HFFc6 (cell line): ENCODE results near the gene PITX1. TPM values are rescaled to one million over a fixed set of nuclear protein-coding genes. Genes with fewer than 3 reads are reported as not detected.

Source experiments
- DNase-seq: peaks from one replicate; pipeline ENCODE4 v3.0.0-alpha.2; 2018
- H3K27ac Mint-ChIP-seq: 2 replicates; pipeline ENCODE4 v1.8.0; 2020; ENCODE audit warnings: mild to moderate bottlenecking, mixed read lengths
- H3K27me3 Mint-ChIP-seq: 2 replicates; pipeline ENCODE4 v1.8.0; 2021; ENCODE audit warnings: mild to moderate bottlenecking, moderate library complexity, mixed read lengths; ENCODE audit not compliant: insufficient read depth
- H3K36me3 Mint-ChIP-seq: 2 replicates; pipeline ENCODE4 v1.8.0; 2021; ENCODE audit warnings: low read depth, mixed read lengths
- H3K4me1 Mint-ChIP-seq: 2 replicates; pipeline ENCODE4 v1.8.0; 2020; ENCODE audit warnings: low read depth, mixed read lengths
- H3K4me3 Mint-ChIP-seq: 2 replicates; pipeline ENCODE4 v1.8.0; 2020; ENCODE audit warnings: mild to moderate bottlenecking, moderate library complexity, mixed read lengths
- H3K9me3 Mint-ChIP-seq: 2 replicates; pipeline ENCODE4 v1.8.0; 2020; ENCODE audit warnings: mild to moderate bottlenecking, mixed read lengths
- total RNA-seq, 6 experiments: library from RNA; stranded (reverse); fragmentation: NEBNext Ultra II Directional; extraction: Animal tissue kit (Norgen Biotek cat#: 25700); gene quantifications; 2 replicates in 1 of 6; 3 replicates in 5 of 6; pipeline ENCODE4 v1.2.3, GENCODE V29; 2021
- TF ChIP-seq, protein P1 (sequence below): fragments of 200-600 bp; sonication (generic); IDR thresholded peaks from 2 replicates; pipeline ENCODE4 v1.5.0; 2021; ENCODE audit warnings: antibody characterized with exemption, mild to moderate bottlenecking

Gene PITX1
- total RNA-seq, 6 experiments from 2014 or later = 13.4 to 26.0 (median 14.8) TPM

DNA sequence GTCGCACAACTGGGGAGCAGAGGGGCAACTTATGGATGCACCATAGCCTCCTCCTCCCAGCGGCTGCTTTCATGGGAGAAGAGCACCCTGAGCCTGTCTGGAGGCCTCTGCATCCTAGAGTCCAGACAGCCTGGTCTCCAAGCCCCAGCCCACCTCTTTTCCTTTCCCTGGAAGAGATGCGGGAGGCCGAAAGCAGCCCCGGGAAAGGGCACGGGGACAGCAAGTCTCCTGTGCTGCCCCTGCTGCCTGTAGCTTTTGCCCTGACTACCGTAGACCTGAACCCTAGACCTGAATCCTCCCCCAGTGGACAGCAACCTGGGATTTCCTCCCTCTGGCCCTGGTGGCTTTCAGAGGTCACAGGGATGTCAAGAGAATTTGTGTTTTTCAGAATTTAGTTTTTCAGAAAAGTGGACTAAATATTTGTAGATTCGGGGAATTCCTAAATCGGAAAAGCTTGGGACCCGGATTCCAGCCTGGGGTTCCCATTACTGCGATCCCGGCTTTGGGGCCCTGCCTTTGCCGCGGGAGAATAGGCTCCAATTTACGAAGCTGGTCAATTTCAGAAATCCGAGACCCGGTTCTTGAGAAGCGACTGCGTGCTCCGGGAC lies 4.3 kb upstream of the PITX1 start:
- Mint-ChIP-seq H3K9me3 (no peaks in the 10 kb centered on the region), H3K27me3 (peaks cover 22% of the 10 kb centered on the region), H3K36me3 (no peaks in the 10 kb centered on the region), H3K4me1 (peaks cover 6% of the 10 kb centered on the region; the same call in 1 of the 2 replicates), H3K27ac (no peak overlapping the region), H3K4me3 (no peak overlapping the region)
- TF ChIP-seq, protein P1, sequence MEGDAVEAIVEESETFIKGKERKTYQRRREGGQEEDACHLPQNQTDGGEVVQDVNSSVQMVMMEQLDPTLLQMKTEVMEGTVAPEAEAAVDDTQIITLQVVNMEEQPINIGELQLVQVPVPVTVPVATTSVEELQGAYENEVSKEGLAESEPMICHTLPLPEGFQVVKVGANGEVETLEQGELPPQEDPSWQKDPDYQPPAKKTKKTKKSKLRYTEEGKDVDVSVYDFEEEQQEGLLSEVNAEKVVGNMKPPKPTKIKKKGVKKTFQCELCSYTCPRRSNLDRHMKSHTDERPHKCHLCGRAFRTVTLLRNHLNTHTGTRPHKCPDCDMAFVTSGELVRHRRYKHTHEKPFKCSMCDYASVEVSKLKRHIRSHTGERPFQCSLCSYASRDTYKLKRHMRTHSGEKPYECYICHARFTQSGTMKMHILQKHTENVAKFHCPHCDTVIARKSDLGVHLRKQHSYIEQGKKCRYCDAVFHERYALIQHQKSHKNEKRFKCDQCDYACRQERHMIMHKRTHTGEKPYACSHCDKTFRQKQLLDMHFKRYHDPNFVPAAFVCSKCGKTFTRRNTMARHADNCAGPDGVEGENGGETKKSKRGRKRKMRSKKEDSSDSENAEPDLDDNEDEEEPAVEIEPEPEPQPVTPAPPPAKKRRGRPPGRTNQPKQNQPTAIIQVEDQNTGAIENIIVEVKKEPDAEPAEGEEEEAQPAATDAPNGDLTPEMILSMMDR = no peak
- DNase-seq = no peak

DNA sequence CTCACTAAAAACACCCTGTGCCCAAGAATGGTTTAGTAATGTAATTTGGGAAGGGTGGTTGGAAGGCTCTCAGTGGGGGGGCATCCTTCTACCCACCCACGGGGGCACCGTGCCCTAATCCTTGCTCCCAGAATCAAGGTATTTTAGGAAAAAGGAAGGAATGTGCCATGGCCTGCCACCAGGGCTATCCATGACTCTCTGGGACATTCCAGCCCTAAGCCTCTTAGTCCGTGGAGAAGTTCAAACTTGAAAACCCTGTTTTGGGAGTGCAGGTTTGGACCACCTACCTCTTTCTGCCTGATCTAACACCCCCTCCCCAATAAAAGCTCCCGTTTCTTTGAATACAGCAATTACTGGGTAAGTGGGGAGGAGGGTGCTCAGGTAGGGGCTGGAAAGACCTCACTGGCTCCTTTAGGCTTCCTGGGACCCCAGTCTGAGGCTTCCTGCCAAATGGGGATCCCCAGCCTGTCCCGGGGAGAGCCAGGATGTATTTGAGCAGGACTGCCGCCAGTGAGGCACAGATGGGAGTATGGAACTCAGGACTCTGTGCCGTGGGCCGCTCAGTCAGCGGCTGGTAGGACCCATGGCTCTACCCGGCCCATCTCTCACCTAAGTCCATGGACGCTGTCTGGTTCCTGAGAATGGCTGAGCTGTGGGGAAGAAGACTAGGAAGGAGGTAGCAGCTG lies 3.6 kb upstream of the PITX1 start:
- DNase-seq = no peak
- Mint-ChIP-seq H3K9me3 (no peaks in the 10 kb centered on the region), H3K4me1 (peaks cover 6% of the 10 kb centered on the region), H3K36me3 (no peaks in the 10 kb centered on the region), H3K27ac (no peak overlapping the region), H3K4me3 (no peak overlapping the region), H3K27me3 (peaks cover 22% of the 10 kb centered on the region)
- TF ChIP-seq, protein P1 = no peak

DNA sequence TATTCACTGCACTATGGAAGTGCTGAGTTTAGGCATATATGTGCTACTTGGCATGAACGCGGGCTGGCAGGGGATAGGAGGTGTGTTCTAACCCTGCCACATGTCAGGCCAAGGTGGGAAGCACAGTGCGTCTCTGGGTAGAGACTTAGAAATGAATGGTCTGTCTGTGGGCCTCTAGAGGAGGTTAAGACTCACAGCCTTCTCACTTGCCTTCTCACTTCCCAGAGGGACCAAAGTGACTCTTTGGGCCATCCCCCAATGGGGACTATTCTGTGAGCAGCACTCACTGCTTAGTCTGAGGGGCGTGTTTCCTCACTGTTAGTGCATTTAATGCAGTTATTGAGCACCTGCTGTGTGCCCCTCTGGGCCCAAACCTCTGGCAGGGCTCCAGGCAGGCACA lies 2.4 kb upstream of the PITX1 start:
- H3K4me3 Mint-ChIP-seq = no peak overlapping the region
- H3K9me3 Mint-ChIP-seq = no peaks in the 10 kb centered on the region
- no peak overlapping the region for H3K27ac Mint-ChIP-seq

DNA sequence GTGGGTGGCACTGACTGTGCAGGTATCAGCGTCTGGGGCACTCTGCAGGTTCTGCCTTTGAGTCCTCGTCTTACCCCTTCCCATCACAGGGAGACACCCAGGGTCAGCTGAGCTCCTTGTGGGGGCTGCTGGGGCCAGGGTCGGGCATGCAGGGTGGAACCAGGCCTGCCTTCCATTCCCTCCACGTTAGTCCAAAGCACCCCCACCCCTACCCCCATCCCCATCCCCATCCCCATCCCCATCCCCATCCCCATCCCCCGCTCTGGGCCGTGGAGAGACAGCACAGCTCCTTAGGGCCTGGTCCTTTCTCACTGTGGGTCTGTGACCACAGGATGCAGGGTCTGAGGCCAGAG lies 1.6 kb upstream of the PITX1 start:
- H3K4me3 Mint-ChIP-seq = no peak overlapping the region
- H3K36me3 Mint-ChIP-seq = no peaks in the 10 kb centered on the region; the same call in 1 of the 2 replicates
- no peak for DNase-seq
- peaks cover 19% of the 10 kb centered on the region for H3K27me3 Mint-ChIP-seq
- H3K27ac Mint-ChIP-seq = no peak overlapping the region
- H3K9me3 Mint-ChIP-seq = no peaks in the 10 kb centered on the region
- H3K4me1 Mint-ChIP-seq = peaks cover 17% of the 10 kb centered on the region
- TF ChIP-seq, protein P1 = no peak

More for the DNA sequence above, 2.4 kb upstream of the PITX1 start:
- Mint-ChIP-seq H3K27me3 (peaks cover 20% of the 10 kb centered on the region), H3K4me1 (peaks cover 17% of the 10 kb centered on the region), H3K36me3 (no peaks in the 10 kb centered on the region)
- DNase-seq = no peak
- TF ChIP-seq, protein P1 = no peak

DNA sequence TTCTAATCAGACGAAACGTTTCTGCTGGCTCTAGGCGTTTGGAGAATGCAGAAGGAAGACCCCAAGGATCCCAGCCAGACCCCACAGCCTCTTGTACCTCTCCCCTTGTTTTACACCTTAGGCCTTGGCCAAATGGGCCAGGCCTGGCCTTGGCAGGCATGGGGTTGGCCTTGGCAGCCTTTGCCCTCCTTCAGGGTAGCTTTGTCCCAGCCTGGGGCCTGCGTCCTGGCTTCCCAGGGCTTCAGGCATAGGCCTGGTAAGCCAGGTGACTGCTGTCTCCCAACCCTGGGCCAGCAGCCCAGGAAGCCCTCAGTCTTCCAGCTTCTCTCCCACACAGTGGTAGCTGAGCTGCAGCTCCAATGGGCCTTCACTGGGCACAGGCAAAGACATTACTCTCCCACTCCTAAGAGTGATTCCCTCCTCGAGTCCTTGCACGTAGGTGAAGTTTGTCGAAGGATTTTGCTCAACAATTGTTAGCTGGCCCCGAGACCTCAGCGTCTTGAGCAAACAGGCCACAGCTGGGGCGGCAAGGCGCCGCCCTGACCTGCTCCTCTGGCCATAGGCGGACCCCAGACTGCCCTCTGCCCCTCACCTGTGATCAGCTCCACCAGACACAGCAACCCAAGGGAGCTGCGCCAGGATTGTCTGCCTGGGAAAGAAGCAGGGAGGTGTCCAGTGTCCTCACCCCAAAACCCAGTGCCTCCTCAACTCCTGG lies 1.1 kb upstream of the PITX1 start:
- Mint-ChIP-seq H3K36me3 (no peaks in the 10 kb centered on the region; the same call in 1 of the 2 replicates), H3K4me1 (peaks cover 17% of the 10 kb centered on the region), H3K27me3 (peaks cover 15% of the 10 kb centered on the region), H3K4me3 (peak overlapping the region; percentile 79), H3K27ac (no peak overlapping the region), H3K9me3 (no peaks in the 10 kb centered on the region)
- TF ChIP-seq, protein P1 = no peak
- no peak for DNase-seq
